Measurements from ENCODE around the gene NFIX. TPM values are rescaled to one million over a fixed set of nuclear protein-coding genes. Genes with fewer than 3 reads are reported as not detected.

The NFIX gene
- total and polyA plus RNA-seq, 2 of the 13 experiments (the other 11 are each of a cell fraction or from before 2014, with no cell fraction given): 3.4 to 5.4 TPM

- TF ChIP-seq ISL2 (CRISPR knock-in tag; IDR thresholded peaks at IDR 0.05) (peak; percentile 37; the same call in 1 of the 2 replicates), GABPA (IDR thresholded peaks at IDR 0.05; ENCODE audit: low read depth, low read length) (no peak), GABPA (CRISPR knock-in tag; IDR thresholded peaks at IDR 0.05; ENCODE audit: low read depth) (no peak), ISX (CRISPR knock-in tag; conservative IDR thresholded peaks at IDR 0.05) (no peak), ZNF354B (CRISPR knock-in tag; IDR thresholded peaks at IDR 0.05) (no peak), DRAP1 (CRISPR knock-in tag; IDR thresholded peaks at IDR 0.05) (no peak), U2AF1 (optimal IDR thresholded peaks at IDR 0.05; ENCODE audit: low read depth, low read length) (no peak), ZSCAN9 (CRISPR knock-in tag; IDR thresholded peaks at IDR 0.05; ENCODE audit: borderline replicate concordance) (no peak), NFKBIZ (CRISPR knock-in tag; IDR thresholded peaks at IDR 0.05) (no peak), ZNF792 (CRISPR knock-in tag; IDR thresholded peaks at IDR 0.05) (0 out of 2 replicates have a peak, but pooled peaks have one; percentile 53), ZNF441 (CRISPR knock-in tag; IDR thresholded peaks at IDR 0.05; ENCODE audit: borderline replicate concordance) (no peak), MXI1 (IDR thresholded peaks at IDR 0.05; ENCODE audit: borderline replicate concordance, low read depth, low read length) (peak; percentile 83; the same call in 1 of the 3 replicates), ZNF30 (CRISPR knock-in tag; IDR thresholded peaks at IDR 0.05) (no peak), THAP7 (CRISPR knock-in tag; IDR thresholded peaks at IDR 0.05) (no peak), FOSL1 (CRISPR knock-in tag; IDR thresholded peaks at IDR 0.05; ENCODE audit: borderline replicate concordance) (peak; percentile 92), KAT8 (CRISPR knock-in tag; IDR thresholded peaks at IDR 0.05) (peak; percentile 17; the same call in 1 of the 2 replicates), WIZ (CRISPR knock-in tag; IDR thresholded peaks at IDR 0.05) (no peak), BCLAF1 (IDR thresholded peaks at IDR 0.05) (no peak), CREM (IDR thresholded peaks at IDR 0.05) (0 out of 2 replicates have a peak, but pooled peaks have one; percentile 29), CREM (CRISPR knock-in tag; IDR thresholded peaks at IDR 0.05) (no peak), ZNF17 (CRISPR knock-in tag; IDR thresholded peaks at IDR 0.05) (no peak), SKI (IDR thresholded peaks at IDR 0.05; ENCODE audit: partially characterized antibody) (no peak), KLF13 (CRISPR knock-in tag; IDR thresholded peaks at IDR 0.05) (no peak), ZNF431 (CRISPR knock-in tag; IDR thresholded peaks at IDR 0.05; ENCODE audit: borderline replicate concordance, low read depth) (no peak), TAF1 (CRISPR knock-in tag; IDR thresholded peaks at IDR 0.05) (no peak), ZMYM3 (CRISPR knock-in tag; IDR thresholded peaks at IDR 0.05) (no peak), ZBTB25 (CRISPR knock-in tag; IDR thresholded peaks at IDR 0.05) (no peak), PLRG1 (conservative IDR thresholded peaks at IDR 0.05) (no peak), ZNF235 (CRISPR knock-in tag; IDR thresholded peaks at IDR 0.05; ENCODE audit: borderline replicate concordance) (no peak)
Measured at GRCh38 chr19:13012690-13013608, 17.7 kb downstream of the NFIX start (continued).
